ENCODE measurements around the gene ARID4B. TPM values are rescaled to one million over a fixed set of nuclear protein-coding genes. Genes with fewer than 3 reads are reported as not detected.
"Not testable (repeated sequence)": the region's sequence is repeated elsewhere in the genome, so short reads cannot be mapped to it uniquely, and the experiment has no call there.

The ARID4B gene
- total RNA-seq, 4 donors from 2014 or later, result 15.2 to 99.7 (median 30.8) TPM

- 47 to 69% methylated on average over 3 of the region's 3 CpGs for WGBS, 2 donors
- DNase-seq, result no peak
- H3K4me1 ChIP-seq, result peaks cover 0 to 59% (median 0%) of the 10 kb centered on the region in 3 donors
Observed at GRCh38 chr1:235275223-235275622, 52.8 kb downstream of the ARID4B start.

GRCh38 chr1:235272851-235273250 is 55.1 kb downstream of the ARID4B start:
- no peak for DNase-seq
- H3K27me3 ChIP-seq, result no peaks in the 10 kb centered on the region
- H3K9me3 ChIP-seq, result no peaks in the 10 kb centered on the region
- TF ChIP-seq POLR2A (IDR thresholded peaks at IDR 0.05), result no peak
- TF ChIP-seq CTCF (IDR thresholded peaks at IDR 0.05), result no peak
- 80 to 85% methylated on average over 4 of the region's 4 CpGs for WGBS, 2 donors
- no peaks in the 10 kb centered on the region for H3K36me3 ChIP-seq
- H3K4me3 ChIP-seq, result no peak overlapping the region
- no peak overlapping the region for H3K27ac ChIP-seq
- H3K4me1 ChIP-seq, result peaks cover 0 to 52% (median 0%) of the 10 kb centered on the region in 3 donors
- intact Hi-C loops (cut with DNase I), result no loop called here

More at GRCh38 chr1:235275223-235275622, 52.8 kb downstream of the ARID4B start:
- Histone ChIP-seq H3K36me3 (no peaks in the 10 kb centered on the region), H3K4me3 (no peak overlapping the region), H3K27me3 (no peaks in the 10 kb centered on the region), H3K9me3 (no peaks in the 10 kb centered on the region), H3K27ac (no peak overlapping the region)
- no peak for TF ChIP-seq POLR2A (IDR thresholded peaks at IDR 0.05)
- no peak for TF ChIP-seq CTCF (IDR thresholded peaks at IDR 0.05)
- intact Hi-C loops (cut with DNase I), result no loop called here

DNA sequence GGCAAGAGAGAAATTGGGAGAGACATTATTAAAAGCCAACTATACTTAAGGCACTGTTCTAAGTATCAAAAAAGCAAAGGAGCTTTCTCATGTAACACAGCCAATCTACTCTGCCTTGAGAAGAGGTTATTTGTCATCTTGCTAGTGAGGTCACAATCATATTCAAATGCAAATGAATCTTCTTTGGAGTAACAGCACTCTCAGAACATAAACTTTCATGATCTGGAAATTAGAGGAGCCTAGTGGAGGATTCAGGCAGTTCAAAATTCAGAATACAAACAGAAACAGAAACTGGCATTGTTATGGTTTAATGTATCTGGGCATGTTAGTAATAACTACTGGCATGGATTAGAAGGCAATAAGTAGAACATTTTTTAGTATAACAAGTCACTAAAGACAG is 57.4 kb downstream of the ARID4B start:
- H3K36me3 ChIP-seq, result no peaks in the 10 kb centered on the region
- intact Hi-C loops (cut with DNase I), result no loop called here
- TF ChIP-seq CTCF (IDR thresholded peaks at IDR 0.05) (no peak), POLR2A (IDR thresholded peaks at IDR 0.05) (no peak)
- H3K4me3 ChIP-seq, result no peak overlapping the region
- peaks cover 0 to 55% (median 0%) of the 10 kb centered on the region in 3 donors for H3K4me1 ChIP-seq
- no peaks in the 10 kb centered on the region for H3K27me3 ChIP-seq
- H3K27ac ChIP-seq, result peak overlapping the region in 2 of 4 donors; percentile 1 to 19
- no peak for DNase-seq
- H3K9me3 ChIP-seq, result no peaks in the 10 kb centered on the region

DNA sequence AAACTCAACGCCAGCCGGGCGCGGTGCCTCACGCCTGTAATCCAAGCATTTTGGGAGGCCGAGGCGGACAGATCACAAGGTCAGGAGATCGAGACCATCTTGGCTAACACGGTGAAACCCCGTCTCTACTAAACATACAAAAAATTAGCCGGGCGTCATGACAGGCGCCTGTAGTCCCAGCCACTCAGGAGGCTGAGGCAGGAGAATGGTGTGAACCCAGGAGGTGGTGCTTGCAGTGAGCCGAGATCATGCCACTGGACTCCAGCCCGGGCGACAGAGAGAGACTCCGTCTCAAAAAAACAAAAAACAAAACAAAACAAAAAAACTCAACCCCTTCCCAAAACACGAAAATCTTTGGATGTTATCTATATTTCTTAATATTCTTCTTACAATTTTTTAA is 58.0 kb downstream of the ARID4B start:
- peak overlapping the region in 2 of 4 donors; percentile 1 to 19 for H3K27ac ChIP-seq
- H3K27me3 ChIP-seq, DNase-seq, H3K9me3 ChIP-seq, H3K4me3 ChIP-seq, H3K36me3 ChIP-seq: not testable (repeated sequence)
- peaks cover 0 to 49% (median 0%) of the 10 kb centered on the region in 3 donors for H3K4me1 ChIP-seq
- intact Hi-C loops (cut with DNase I), result loop anchor here (10.0 kb wide), 1 partner anchor 55 kb away; the partner anchor contains the start of genes ARID4B and GGPS1
- WGBS, 2 donors, result 81 to 88% methylated on average over 15 to 17 of the region's 18 CpGs

GRCh38 chr1:235268379-235269125 is 59.4 kb downstream of the ARID4B start:
- 86 to 93% methylated on average over 3 to 11 of the region's 11 CpGs for WGBS, 2 donors
- no peaks in the 10 kb centered on the region for H3K9me3 ChIP-seq
- intact Hi-C loops (cut with DNase I), result loop anchor here (10.0 kb wide), 1 partner anchor 56 kb away; the partner anchor contains the start of genes ARID4B and GGPS1
- H3K27ac ChIP-seq, result no peak overlapping the region
- H3K36me3 ChIP-seq, result no peaks in the 10 kb centered on the region
- no peak for TF ChIP-seq POLR2A (IDR thresholded peaks at IDR 0.05)
- TF ChIP-seq CTCF (IDR thresholded peaks at IDR 0.05), result no peak
- peaks cover 0 to 49% (median 0%) of the 10 kb centered on the region in 3 donors for H3K4me1 ChIP-seq
- H3K27me3 ChIP-seq, result no peaks in the 10 kb centered on the region
- H3K4me3 ChIP-seq, result no peak overlapping the region
- DNase-seq, result no peak
